ENCODE measurements around the gene SCP2D1.

DNA sequence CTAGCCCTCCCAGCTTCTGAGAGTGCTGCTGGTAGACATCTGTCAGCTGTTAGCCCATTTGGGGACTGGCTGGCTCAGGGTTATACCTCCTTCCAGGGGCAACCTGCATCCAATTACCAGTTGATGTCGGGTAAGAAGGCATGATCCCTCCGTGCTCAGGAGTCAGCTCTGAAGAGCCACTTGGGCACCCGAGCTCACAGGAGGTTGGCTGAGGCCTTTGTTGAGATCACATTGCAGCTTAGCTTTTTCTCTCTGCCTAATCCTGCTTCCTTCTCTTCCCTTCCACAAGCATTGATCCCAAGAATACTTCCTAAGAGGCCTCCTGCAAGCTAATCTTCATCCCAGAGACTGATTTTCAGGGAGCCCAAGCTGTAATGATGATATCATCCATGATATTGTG, 35.5 kb downstream of the SCP2D1 start:
- TF ChIP-seq EZH2 (IDR thresholded peaks at IDR 0.05; ENCODE audit: borderline replicate concordance, insufficient read depth, low read depth, low read length, poor library complexity, severe bottlenecking) = no peak
- TF ChIP-seq CTCF (IDR thresholded peaks at IDR 0.05) = no peak

Data from B cell (primary cell).